Calu3 (cell line): ENCODE results near the gene CYP24A1. TPM values are rescaled to one million over a fixed set of nuclear protein-coding genes. Genes with fewer than 3 reads are reported as not detected.

ENCODE experiments used
- BruUV-seq: library from RNA; stranded (reverse); fragments of 400-500 nt; replicated peaks from 2 replicates; lab custom pipeline; 2021; lab: Mats Ljungman, UMichigan
- CTCF ChIA-PET: fragments of 300-600 bp; sonication (Branson Sonifier 250); formaldehyde crosslinking; loops from one replicate; lab custom pipeline; 2022; ENCODE audit warnings: antibody characterized with exemption; lab: Charles Lee
- DNase-seq: peaks from one replicate; pipeline ENCODE4 v3.0.0; 2022
- H3K27ac Mint-ChIP-seq: one replicate; pipeline ENCODE4 v1.8.0; 2022; ENCODE audit warnings: mixed read lengths; ENCODE audit not compliant: unreplicated experiment
- H3K27me3 Mint-ChIP-seq: one replicate; pipeline ENCODE4 v1.8.0; 2022; ENCODE audit warnings: mixed read lengths; ENCODE audit not compliant: unreplicated experiment
- H3K36me3 Mint-ChIP-seq: one replicate; pipeline ENCODE4 v1.8.0; 2022; ENCODE audit warnings: mild to moderate bottlenecking, moderate library complexity, mixed read lengths; ENCODE audit not compliant: insufficient read depth, unreplicated experiment
- H3K4me1 Mint-ChIP-seq: one replicate; pipeline ENCODE4 v1.8.0; 2022; ENCODE audit warnings: mild to moderate bottlenecking, low read depth, mixed read lengths; ENCODE audit not compliant: unreplicated experiment
- H3K4me3 Mint-ChIP-seq: one replicate; pipeline ENCODE4 v1.8.0; 2022; ENCODE audit warnings: mild to moderate bottlenecking, low read depth, moderate library complexity, mixed read lengths; ENCODE audit not compliant: unreplicated experiment
- H3K9me3 Mint-ChIP-seq: one replicate; pipeline ENCODE4 v1.8.0; 2022; ENCODE audit warnings: low read depth, mixed read lengths; ENCODE audit not compliant: unreplicated experiment
- intact Hi-C: fragments of 100-400 bp; cut with micrococcal nuclease; formaldehyde crosslinking; loops from one replicate; pipeline ENCODE4 v1.10.0; 2022; ENCODE audit not compliant: unreplicated experiment
- total RNA-seq: library from RNA; stranded (reverse); gene quantifications from 2 replicates; pipeline ENCODE4 v1.2.3, GENCODE V29; 2022
- TF ChIP-seq, protein P1 (sequence below): fragments of 200-600 bp; IDR thresholded peaks from one replicate; pipeline ENCODE4 v1.8.0; 2022; ENCODE audit warnings: antibody characterized with exemption; ENCODE audit not compliant: unreplicated experiment

CYP24A1 gene
- total RNA-seq, 1 experiment from 2014 or later = 665 TPM

DNA sequence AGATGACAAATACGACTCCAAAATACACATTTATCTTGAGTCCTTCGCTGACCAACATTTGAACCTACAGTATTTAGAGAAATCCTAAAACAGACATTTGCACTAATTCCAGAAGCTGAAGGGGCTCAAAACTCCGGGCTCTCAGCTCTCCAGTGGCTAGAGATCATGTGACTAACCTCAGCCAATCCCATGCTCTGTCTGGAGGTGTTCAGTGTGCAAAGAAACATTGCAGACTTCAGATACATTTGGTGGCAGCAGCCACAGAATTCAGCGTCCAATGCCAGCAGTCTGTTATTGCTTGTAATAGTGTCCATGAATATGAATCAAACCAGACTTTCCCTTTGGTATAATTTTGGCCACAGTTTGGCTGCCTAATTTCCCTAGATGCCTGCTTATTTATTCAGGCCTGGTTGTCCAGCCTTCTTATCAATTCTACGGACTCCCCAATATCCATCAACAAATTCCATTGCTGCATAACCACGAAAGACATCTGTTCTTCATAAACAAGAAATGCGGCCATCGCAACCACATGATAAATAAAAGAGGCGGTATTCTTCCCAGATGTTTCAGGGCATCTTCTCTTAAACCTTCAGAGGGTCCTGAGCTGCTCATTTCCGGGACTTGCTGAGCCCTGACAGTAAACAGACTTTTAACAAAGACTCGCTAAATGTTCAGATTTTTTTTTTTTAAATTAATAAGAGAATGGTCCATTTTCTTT is 14.5 kb upstream of the CYP24A1 start:
- BruUV-seq = no TSS peak
- Mint-ChIP-seq H3K4me1 (peaks cover 12% of the 10 kb centered on the region), H3K9me3 (no peaks in the 10 kb centered on the region), H3K27me3 (no peaks in the 10 kb centered on the region), H3K27ac (no peak overlapping the region), H3K4me3 (no peak overlapping the region), H3K36me3 (peaks cover 6% of the 10 kb centered on the region)
- TF ChIP-seq, protein P1, sequence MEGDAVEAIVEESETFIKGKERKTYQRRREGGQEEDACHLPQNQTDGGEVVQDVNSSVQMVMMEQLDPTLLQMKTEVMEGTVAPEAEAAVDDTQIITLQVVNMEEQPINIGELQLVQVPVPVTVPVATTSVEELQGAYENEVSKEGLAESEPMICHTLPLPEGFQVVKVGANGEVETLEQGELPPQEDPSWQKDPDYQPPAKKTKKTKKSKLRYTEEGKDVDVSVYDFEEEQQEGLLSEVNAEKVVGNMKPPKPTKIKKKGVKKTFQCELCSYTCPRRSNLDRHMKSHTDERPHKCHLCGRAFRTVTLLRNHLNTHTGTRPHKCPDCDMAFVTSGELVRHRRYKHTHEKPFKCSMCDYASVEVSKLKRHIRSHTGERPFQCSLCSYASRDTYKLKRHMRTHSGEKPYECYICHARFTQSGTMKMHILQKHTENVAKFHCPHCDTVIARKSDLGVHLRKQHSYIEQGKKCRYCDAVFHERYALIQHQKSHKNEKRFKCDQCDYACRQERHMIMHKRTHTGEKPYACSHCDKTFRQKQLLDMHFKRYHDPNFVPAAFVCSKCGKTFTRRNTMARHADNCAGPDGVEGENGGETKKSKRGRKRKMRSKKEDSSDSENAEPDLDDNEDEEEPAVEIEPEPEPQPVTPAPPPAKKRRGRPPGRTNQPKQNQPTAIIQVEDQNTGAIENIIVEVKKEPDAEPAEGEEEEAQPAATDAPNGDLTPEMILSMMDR = no peak
- CTCF ChIA-PET = interaction anchor here (0.5 to 0.9 kb wide), 2 partner anchors 85 to 253 kb away, joined by 3 to 5 read pairs; no protein-coding TSS in a partner anchor
- intact Hi-C loops = no loop called here
- no peak for DNase-seq

DNA sequence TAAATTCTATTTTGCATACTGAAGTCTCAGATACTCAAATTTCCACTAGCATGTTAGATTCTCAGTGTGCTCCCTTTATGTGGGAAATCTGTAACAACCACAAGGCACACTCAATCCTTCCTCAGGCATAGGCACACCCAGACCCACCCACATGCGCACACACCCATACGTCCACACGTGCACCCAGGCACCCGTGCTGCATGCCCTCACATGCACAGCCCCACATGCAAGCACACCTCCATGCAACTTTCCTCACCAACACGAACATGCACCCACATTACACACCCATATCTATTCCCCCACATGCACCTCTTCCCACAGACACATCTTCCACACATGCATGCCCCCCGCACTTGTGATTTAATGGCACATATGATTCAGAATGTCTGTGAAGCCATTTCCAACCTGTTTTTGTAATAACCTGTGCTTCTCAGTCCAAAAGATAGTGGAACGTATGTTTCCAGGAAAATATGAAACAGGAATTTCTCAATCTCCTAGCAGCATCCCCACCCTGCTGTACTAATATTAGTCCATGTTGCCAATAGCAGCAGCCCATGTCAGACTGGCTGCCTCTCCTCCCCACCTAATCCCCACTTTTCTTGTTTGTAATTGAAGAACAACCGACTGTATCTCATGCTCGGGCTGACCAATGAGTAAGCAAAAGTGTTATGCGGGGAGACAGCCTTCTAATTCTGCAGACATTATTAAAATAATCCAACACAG is 11.3 kb upstream of the CYP24A1 start:
- Mint-ChIP-seq H3K9me3 (no peaks in the 10 kb centered on the region), H3K4me1 (peaks cover 33% of the 10 kb centered on the region), H3K4me3 (no peak overlapping the region), H3K36me3 (no peaks in the 10 kb centered on the region), H3K27me3 (no peaks in the 10 kb centered on the region), H3K27ac (no peak overlapping the region)
- TF ChIP-seq, protein P1 = no peak
- CTCF ChIA-PET = no interaction called here
- BruUV-seq = no TSS peak
- DNase-seq = no peak
- intact Hi-C loops = no loop called here

DNA sequence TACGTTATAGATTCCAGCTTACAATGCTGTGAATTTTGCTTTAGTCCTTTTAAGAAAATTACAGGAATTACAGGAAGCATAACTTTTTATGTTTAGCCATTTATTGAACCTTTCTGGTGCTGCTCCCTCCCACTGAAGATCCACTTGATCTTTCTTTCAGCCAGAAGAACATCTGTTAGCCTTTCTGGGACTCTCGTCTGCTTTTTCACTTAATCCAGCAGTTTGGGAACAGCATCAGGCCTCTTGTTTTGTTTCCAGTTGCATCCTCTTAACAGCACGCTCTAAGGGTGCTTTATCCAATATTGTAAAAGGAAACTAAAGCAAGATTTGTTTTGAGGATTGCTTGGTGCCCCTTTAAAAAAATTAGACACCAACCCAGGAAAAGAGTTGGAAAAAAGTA is 10.3 kb upstream of the CYP24A1 start:
- no TSS peak for BruUV-seq
- H3K27me3 Mint-ChIP-seq = no peaks in the 10 kb centered on the region

DNA sequence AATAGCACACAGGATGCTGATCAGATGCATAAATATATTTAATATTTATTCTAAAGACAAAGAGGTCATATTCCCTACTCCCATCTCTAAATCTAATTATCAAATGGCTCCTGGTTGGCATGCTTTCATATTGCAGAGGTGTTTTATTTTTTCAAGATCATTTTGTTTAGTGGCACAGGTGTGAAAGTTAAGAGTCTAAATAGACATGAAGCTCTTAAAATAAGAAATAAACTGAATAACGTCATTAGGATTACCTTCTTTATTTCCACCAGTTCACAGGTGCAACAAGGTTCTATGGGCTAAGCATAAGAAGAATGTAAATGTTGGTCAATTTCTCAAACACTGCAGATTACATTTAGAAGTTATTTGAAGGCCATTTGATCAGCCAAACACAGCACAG is 7.1 kb upstream of the CYP24A1 start:
- CTCF ChIA-PET = interaction anchor here (0.7 to 2.1 kb wide), 2 partner anchors 13 to 77 kb away, joined by 3 to 10 read pairs; no protein-coding TSS in a partner anchor
- Mint-ChIP-seq H3K4me1 (peaks cover 62% of the 10 kb centered on the region), H3K36me3 (peaks cover 4% of the 10 kb centered on the region), H3K9me3 (no peaks in the 10 kb centered on the region), H3K27ac (no peak overlapping the region), H3K4me3 (no peak overlapping the region), H3K27me3 (no peaks in the 10 kb centered on the region)
- intact Hi-C loops = no loop called here
- DNase-seq = no peak
- TF ChIP-seq, protein P1 = no peak
- BruUV-seq = no TSS peak

More for the DNA sequence above, 10.3 kb upstream of the CYP24A1 start:
- CTCF ChIA-PET = interaction anchor here (0.6 kb wide), 1 partner anchor 27 kb away, joined by 4 read pairs; no protein-coding TSS in a partner anchor
- Mint-ChIP-seq H3K4me3 (no peak overlapping the region), H3K9me3 (no peaks in the 10 kb centered on the region), H3K36me3 (no peaks in the 10 kb centered on the region), H3K4me1 (peaks cover 39% of the 10 kb centered on the region), H3K27ac (no peak overlapping the region)
- intact Hi-C loops = no loop called here
- no peak for DNase-seq
- TF ChIP-seq, protein P1 = no peak
